Activated T-cell treated with anti-CD3 and anti-CD28 coated beads for 4 hours (primary cell): ENCODE measurements around the gene MTHFR.

Experiments used
- DNase-seq: peaks from one replicate; pipeline ENCODE4 v3.0.0-alpha.2; 2020

MTHFR gene

GRCh38 chr1:11796036-11796828, 9.5 kb downstream of the MTHFR start:
- no peak for DNase-seq

- no peak for DNase-seq
These were observed 10.4 kb downstream of the MTHFR start for GRCh38 chr1:11795238-11795890.

- no peak for DNase-seq
These were observed 11.1 kb downstream of the MTHFR start for GRCh38 chr1:11794446-11795237.

- DNase-seq: no peak
These were observed 11.9 kb downstream of the MTHFR start for GRCh38 chr1:11793819-11794218.

GRCh38 chr1:11792106-11792505, 13.7 kb downstream of the MTHFR start:
- no peak for DNase-seq

GRCh38 chr1:11790880-11791715, 14.7 kb downstream of the MTHFR start:
- no peak for DNase-seq

GRCh38 chr1:11790101-11790879, 15.5 kb downstream of the MTHFR start:
- DNase-seq: no peak

GRCh38 chr1:11789126-11790067, 16.4 kb downstream of the MTHFR start:
- DNase-seq: no peak

GRCh38 chr1:11788549-11789053, 17.2 kb downstream of the MTHFR start:
- no peak for DNase-seq

GRCh38 chr1:11787804-11788436, 17.8 kb downstream of the MTHFR start:
- DNase-seq: no peak

- no peak for DNase-seq
These were observed 18.4 kb downstream of the MTHFR start for GRCh38 chr1:11787251-11787803.

GRCh38 chr1:11786168-11786567, 19.6 kb downstream of the MTHFR start:
- no peak for DNase-seq

GRCh38 chr1:11784993-11785769, 20.6 kb downstream of the MTHFR start:
- DNase-seq: no peak

- DNase-seq: no peak
These were observed 21.3 kb downstream of the MTHFR start for GRCh38 chr1:11784256-11784992.

- DNase-seq: no peak
These were observed 22.2 kb downstream of the MTHFR start for GRCh38 chr1:11783556-11783955.

- no peak for DNase-seq
These were observed 23.5 kb downstream of the MTHFR start for GRCh38 chr1:11782127-11782708.

- DNase-seq: no peak
These were observed 24.5 kb downstream of the MTHFR start for GRCh38 chr1:11781297-11781696.
